Measurements from ENCODE around the gene STX18.
A peak's percentile ranks its signal among the peaks of the same experiment; 100 is the strongest.

Gene STX18

DNA sequence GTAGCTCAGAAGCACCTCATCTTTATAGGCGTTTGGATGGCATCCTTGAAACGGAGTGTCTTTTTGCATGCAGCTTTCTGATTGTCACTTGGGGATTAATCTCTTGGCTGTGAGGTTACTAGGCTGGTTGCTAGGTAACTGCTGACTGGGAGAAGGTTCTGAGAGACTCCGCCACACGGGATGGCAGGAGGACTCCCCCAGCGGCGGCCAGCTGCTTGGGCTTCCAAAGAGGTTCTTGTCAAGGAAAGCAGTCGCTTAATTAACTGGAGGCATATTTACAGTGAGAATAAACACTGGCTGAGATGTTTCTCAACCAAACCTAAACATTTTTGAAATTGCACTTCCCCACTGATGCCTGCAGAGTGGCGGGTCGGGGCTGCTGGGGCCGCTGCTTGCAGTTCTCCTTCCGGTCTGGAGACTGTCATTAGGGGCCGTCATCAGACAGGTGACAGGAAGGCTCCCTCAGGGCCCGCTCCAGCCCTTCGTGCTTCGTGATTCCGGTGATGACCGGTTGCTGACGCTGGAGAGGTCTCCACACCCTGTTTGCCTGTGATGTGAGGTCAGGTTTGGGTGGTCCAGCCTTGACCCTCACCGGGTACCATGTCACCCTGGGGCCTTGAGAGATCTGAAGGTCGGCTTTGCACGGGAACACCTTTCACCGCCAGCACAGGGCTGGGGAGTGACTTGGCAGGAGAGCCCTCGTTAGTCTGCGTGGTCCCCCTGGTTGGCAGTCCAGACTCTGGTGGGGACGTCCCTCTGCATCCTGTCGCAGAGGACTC is 145.8 kb downstream of the STX18 start:
- peak; percentile 17 for DNase-seq

GRCh38 chr4:4395371-4395770 is 146.5 kb downstream of the STX18 start:
- DNase-seq: no peak

GRCh38 chr4:4394644-4395043 is 147.2 kb downstream of the STX18 start:
- DNase-seq: no peak

DNA sequence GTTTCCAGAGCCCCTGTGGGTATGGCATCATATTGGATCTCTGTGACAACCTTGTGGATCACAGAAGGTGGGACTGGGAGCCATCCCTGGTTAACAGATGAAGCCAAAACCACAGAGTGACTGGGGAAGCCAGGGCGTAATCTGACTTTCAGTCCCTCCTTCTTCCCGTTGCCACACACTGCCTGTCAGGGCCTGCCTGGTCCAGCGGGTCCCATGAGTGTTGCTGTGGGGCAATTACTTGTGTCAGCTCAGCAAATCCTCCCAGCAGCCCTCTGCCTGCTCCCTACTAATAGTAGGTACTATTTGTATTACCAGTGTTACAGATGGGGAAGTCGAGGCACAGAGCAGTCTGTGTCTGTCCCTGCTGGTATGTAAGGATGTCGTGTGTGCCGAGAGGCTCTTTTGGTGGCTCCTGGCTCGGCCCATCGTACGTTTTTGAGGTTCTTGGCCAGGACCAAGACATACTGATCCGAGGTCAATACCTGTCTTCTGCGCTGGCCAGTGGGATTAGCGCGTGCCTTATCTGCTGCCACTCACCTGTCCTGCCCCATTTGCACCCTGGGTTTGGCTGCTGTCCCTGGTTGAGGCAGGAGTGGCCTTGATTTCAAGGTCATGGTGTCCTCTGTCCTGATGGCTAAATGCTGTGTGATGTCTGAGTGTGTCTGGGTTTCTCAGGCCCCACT is 149.2 kb downstream of the STX18 start:
- DNase-seq: no peak

DNA sequence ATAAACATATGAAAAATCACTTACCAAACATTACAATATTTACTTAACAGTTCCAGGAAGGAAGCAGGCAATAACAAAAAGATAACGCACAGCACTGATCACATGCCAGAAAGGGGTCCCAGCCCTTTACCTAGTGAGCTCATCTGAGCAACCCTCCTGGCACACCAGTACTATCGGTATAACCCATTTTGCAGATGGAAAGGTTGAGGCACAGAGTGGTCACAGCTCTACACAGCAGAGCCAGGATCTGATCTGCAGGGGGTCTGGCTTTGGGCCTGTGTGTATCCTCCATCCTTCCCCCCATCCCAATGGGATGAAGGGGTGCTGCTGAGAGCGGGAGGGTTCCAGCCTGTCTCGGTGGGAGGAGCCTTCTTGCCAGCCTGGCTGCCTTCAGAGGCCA is 150.0 kb downstream of the STX18 start:
- DNase-seq: no peak

DNA sequence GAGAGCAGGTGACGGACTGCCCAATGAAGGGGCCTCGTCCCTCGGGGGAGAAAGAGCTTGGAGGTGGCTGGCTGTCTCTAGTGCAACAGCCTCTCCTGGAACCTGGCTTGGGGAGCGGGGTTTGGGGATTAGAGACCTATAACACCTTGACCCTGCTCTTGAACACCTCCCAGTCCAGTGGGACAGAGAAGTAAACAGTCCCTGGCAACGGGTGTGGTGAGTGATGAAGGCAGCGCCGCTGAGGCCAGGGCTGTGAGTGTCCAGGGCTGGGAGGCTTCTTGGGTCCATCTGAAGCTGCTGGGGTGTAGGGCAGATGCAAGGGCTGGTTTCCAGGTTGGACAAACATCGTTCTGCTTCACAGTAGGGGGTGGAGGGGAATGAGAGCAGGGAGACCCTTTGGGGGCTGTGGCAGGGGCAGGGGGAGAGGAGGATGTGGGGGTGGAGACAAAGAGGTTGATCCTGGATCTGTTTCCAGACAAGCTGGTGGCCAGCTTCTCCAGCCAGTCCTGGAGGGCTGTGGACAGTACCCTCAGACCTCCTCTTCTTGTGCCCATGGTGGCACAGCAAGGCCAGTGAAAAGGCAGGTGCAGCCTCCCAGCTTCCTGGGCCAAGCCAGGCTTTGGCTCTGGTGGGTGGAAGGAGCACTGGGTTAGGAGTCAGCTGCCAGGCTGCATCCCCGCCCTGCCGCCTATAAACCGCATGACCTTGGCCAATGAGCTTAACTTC is 151.2 kb downstream of the STX18 start:
- no peak for DNase-seq

DNA sequence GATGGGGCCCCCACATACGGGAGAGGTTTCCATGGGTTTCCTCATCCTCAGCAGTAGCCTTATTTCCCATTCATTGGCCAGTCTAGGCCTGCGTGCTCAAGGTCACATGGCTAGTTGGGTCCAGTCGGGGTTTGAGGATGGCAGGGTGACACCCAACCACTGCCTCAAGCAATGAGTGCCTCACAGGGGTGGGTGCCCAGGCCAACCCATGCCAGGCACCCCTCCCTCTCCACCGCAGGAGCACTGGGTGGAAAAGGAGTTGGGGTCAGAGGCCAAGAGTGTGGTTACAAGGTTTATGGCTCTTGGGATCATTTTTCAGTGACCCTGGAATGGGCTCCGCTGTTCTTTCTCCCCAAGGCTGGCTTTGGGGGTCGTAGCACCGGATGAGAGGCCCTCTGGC is 151.8 kb downstream of the STX18 start:
- no peak for DNase-seq

- DNase-seq: no peak
These were observed 152.8 kb downstream of the STX18 start for GRCh38 chr4:4388836-4389575.

GRCh38 chr4:4388311-4388790 is 153.5 kb downstream of the STX18 start:
- DNase-seq: peak; percentile 23

- DNase-seq: peak; percentile 53
These were observed 154.1 kb downstream of the STX18 start for GRCh38 chr4:4387531-4388310.

GRCh38 chr4:4386736-4387392 is 155.0 kb downstream of the STX18 start, which contains the start of gene NSG1:
TSS of gene NSG1 (plus strand) at chr4:4387102. CDS start at chr4:4387630, 528 bp downstream.
- peak; percentile 27 for DNase-seq

DNA sequence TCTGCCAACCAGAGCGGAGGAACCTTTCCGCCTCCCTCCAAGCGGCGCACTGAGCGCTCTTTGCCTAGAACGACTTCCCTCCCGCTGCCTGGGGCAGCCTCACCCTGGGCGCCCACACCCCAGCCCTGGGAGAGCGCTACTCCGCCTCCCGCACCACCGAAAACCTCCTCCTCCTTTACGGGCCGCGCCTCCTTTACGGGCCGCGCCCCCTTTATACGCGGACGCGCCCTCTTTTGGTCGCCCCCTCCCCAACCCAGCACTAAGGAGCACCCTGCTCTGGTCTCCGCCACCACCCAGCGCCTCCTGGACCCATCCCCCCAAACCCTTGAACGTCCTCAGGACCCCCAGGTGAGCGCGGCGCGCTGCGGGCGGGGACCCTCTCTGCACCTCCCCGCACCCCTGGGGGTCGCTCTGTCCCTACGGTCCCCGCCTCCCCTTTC is 155.5 kb downstream of the STX18 start:
- DNase-seq: peak; percentile 63

GRCh38 chr4:4385729-4386295 is 156.0 kb downstream of the STX18 start:
- no peak for DNase-seq

GRCh38 chr4:4384837-4385236 is 157.0 kb downstream of the STX18 start:
- DNase-seq: peak; percentile 6

DNA sequence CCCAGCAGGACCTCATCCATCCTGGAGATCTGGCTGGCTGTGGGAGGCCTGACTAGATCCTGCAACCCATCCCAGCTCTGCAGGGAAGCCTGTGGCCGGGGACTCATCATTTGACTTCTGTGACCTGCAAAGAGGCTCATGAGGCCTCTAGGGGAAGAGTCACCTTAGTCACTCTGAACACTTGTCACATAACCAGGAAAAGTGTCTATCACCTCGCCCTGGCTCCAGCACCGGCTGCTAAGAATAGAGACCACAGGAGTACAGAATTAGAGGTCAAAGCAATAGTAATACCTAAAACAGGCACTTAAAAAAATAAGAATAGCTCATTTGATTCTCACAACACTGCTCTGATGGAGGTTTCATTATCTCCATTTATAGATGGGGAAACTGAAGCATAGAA is 158.8 kb downstream of the STX18 start:
- no peak for DNase-seq

DNA sequence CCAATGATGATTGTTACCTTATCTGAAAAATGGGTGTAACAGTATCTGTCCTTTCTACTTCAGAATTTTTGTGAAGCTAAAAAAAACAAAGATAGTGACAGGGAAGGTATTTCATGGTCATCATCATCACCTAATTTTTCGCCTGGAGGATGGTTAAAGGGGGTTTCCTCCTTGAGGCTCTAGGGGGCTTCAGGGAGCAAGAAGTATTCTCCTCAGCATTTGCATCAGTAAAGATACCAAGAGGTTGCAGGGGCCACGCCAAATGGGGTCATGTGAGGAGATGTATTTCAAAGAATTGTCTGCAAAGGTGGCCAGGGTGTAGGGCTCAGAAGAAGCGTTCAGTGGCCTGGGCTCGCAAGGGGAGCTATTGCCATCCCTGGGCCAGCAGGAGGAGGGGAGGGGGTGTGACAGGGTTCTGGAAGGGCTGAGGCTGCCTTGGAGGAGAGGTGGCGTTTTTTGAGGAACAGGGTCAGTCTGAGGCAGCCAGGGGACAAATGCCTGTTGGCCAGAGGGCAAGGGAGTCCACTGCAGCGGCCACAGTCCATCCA is 162.2 kb downstream of the STX18 start:
- DNase-seq: no peak

- DNase-seq: no peak
These were observed 164.0 kb downstream of the STX18 start for GRCh38 chr4:4377732-4378460.

GRCh38 chr4:4377191-4377590 is 164.7 kb downstream of the STX18 start:
- no peak for DNase-seq

GRCh38 chr4:4376074-4376473 is 165.8 kb downstream of the STX18 start:
- no peak for DNase-seq

Data from NCI-H526 treated with DMSO at 0.1 percent for 48 hours (cell line).